Renal cortex interstitium (tissue), 11 donors: ENCODE data around the gene L1CAM. TPM values are rescaled to one million over a fixed set of nuclear protein-coding genes. Genes with fewer than 3 reads are reported as not detected.

ENCODE experiments used
- DNase-seq, 11 donors: peaks; one replicate each; pipeline ENCODE4 v3.0.0-alpha.2; 2013; ENCODE audit warnings: low read depth in 9 of 11, low spot score in 4 of 11; ENCODE audit errors: extremely low read depth in 1 of 11
- polyA plus RNA-seq, 3 donors: library from polyadenylated mRNA; unstranded; fragments of 120-200 nt; gene quantifications; one replicate each; pipeline ENCODE4 v1.2.1, GENCODE V29; 2013; ENCODE audit not compliant: insufficient read length in 3 of 3

L1CAM gene
- polyA plus RNA-seq, 3 donors: 35.2 to 57.4 (median 53.1) TPM

- DNase-seq: peak; percentile 75 to 96 (median 91)
These were observed 42.2 kb upstream of the L1CAM start for GRCh38 chrX:153927922-153928760.

GRCh38 chrX:153927672-153927921 is 41.6 kb upstream of the L1CAM start:
- DNase-seq: no peak

GRCh38 chrX:153926858-153927671 is 41.1 kb upstream of the L1CAM start:
- DNase-seq: peak in 1 of 11 donors; percentile 27

- no peak for DNase-seq
These were observed 40.5 kb upstream of the L1CAM start for GRCh38 chrX:153926552-153926857.

GRCh38 chrX:153925739-153926551 is 40.0 kb upstream of the L1CAM start, which contains the start of gene ARHGAP4:
Gene ARHGAP4, minus strand, starts transcription at chrX:153926264. Its CDS starts 62 bp downstream, at chrX:153926202.
- DNase-seq: no peak

- DNase-seq: no peak
These were observed 39.4 kb upstream of the L1CAM start for GRCh38 chrX:153925387-153925738.

- DNase-seq: no peak
These were observed 38.3 kb upstream of the L1CAM start for GRCh38 chrX:153924149-153924861.

- DNase-seq: no peak
These were observed 37.2 kb upstream of the L1CAM start for GRCh38 chrX:153922932-153923857.

GRCh38 chrX:153921511-153922446 is 35.8 kb upstream of the L1CAM start:
- no peak for DNase-seq

- no peak for DNase-seq
These were observed 35.1 kb upstream of the L1CAM start for GRCh38 chrX:153921070-153921469.

- DNase-seq: no peak
These were observed 34.6 kb upstream of the L1CAM start for GRCh38 chrX:153920546-153920945.

- DNase-seq: no peak
These were observed 33.3 kb upstream of the L1CAM start for GRCh38 chrX:153919281-153919680.

GRCh38 chrX:153917869-153918268 is 31.9 kb upstream of the L1CAM start:
- no peak for DNase-seq

- no peak for DNase-seq
These were observed 27.7 kb upstream of the L1CAM start for GRCh38 chrX:153913701-153914100.

GRCh38 chrX:153913211-153913610 is 27.2 kb upstream of the L1CAM start:
- DNase-seq: no peak

GRCh38 chrX:153911798-153912197 is 25.8 kb upstream of the L1CAM start:
- DNase-seq: no peak

- DNase-seq: no peak
These were observed 24.5 kb upstream of the L1CAM start for GRCh38 chrX:153910446-153910845.
